HCT116 (cell line): ENCODE results near the gene RGS19. TPM values are rescaled to one million over a fixed set of nuclear protein-coding genes. Genes with fewer than 3 reads are reported as not detected.

Source experiments
- ATAC-seq: fragments of 200-7000 bp; cut with Tn5 transposase; 2 replicates; pipeline ENCODE4 v1.9.1; 2020; ENCODE audit warnings: mild to moderate bottlenecking, moderate library complexity
- BruUV-seq: library from RNA; stranded (reverse); fragments of 400-500 nt; replicated peaks from 2 replicates; lab custom pipeline; 2021; lab: Mats Ljungman, UMichigan
- CTCF ChIA-PET: fragments of 300-600 bp; sonication (Branson Sonifier 250); formaldehyde crosslinking; loops from one replicate; lab custom pipeline; 2021; ENCODE audit warnings: antibody characterized with exemption; lab: Charles Lee
- POLR2A ChIA-PET: fragments of 300-600, 350-600 bp; sonication (Branson Sonifier 250); formaldehyde crosslinking; loops from one replicate; lab custom pipeline; 2021; ENCODE audit warnings: antibody characterized with exemption; lab: Charles Lee
- RAD21 ChIA-PET, 2 experiments: fragments of 300-600 bp; sonication (Branson Sonifier 250); formaldehyde crosslinking; loops; one replicate each; lab custom pipeline; 2023; ENCODE audit warnings: low total read pairs in 2 of 2; ENCODE audit not compliant: uncharacterized antibody in 2 of 2, unreplicated experiment in 2 of 2, low non-redundant PET in 1 of 2; lab: Charles Lee
- DNase-seq: peaks from one replicate; pipeline ENCODE4 v3.0.0-alpha.2; 2010; ENCODE audit warnings: low read depth, low spot score
- H2AFZ ChIP-seq: fragments of 200-600 bp; shearing (Covaris generic), sonication (generic); 2 replicates; pipeline ENCODE4 v1.6.1; 2017; ENCODE audit warnings: low read depth, mixed run types, mixed read lengths, antibody characterized with exemption, low read length; ENCODE audit not compliant: poor library complexity, severe bottlenecking
- H3K27ac ChIP-seq: 2 replicates; pipeline ENCODE4 v1.5.1; 2012; ENCODE audit warnings: low read depth, low read length
- H3K27me3 ChIP-seq: fragments of 200-600 bp; sonication (generic); 2 replicates; pipeline ENCODE4 v1.6.1; 2016; ENCODE audit warnings: mixed run types, low read length, mixed read lengths; ENCODE audit not compliant: insufficient read depth
- H3K36me3 ChIP-seq, 2 experiments: fragments of 200-500 bp in 1 of 2; fragments of 200-600 bp in 1 of 2; sonication (Bioruptor generic) in 1 of 2; sonication (generic) in 1 of 2; 2 replicates each; pipeline versions ENCODE4 v1.5.1 to v1.6.1; 2014 to 2016; ENCODE audit warnings: low read length in 2 of 2, inconsistent platforms in 1 of 2, mixed read lengths in 1 of 2, mixed run types in 1 of 2; ENCODE audit not compliant: insufficient read depth in 2 of 2, control insufficient read depth in 1 of 2
- H3K4me1 ChIP-seq, 2 experiments: fragments of 200-600 bp in 1 of 2; sonication (generic) in 1 of 2; 2 replicates each; pipeline versions ENCODE4 v1.5.1 to v1.6.1; 2012 to 2017; ENCODE audit warnings: low read length in 2 of 2, inconsistent platforms in 1 of 2, mild to moderate bottlenecking in 1 of 2, mixed read lengths in 1 of 2, mixed run types in 1 of 2, moderate library complexity in 1 of 2; ENCODE audit not compliant: insufficient read depth in 2 of 2, control insufficient read depth in 1 of 2
- H3K4me2 ChIP-seq: fragments of 200-600 bp; sonication (generic); 2 replicates; pipeline ENCODE4 v1.6.1; 2017; ENCODE audit warnings: mixed run types, low read length, mixed read lengths
- H3K4me3 ChIP-seq, 2 experiments: fragments of 200-600 bp in 1 of 2; sonication (generic) in 1 of 2; replicated peaks in 1 of 2; 2 replicates each; pipeline ENCODE4 v1.5.1; 2011 to 2016; ENCODE audit warnings: low read length in 2 of 2, control low read depth in 1 of 2, low read depth in 1 of 2, mild to moderate bottlenecking in 1 of 2, mixed read lengths in 1 of 2, mixed run types in 1 of 2
- H3K79me2 ChIP-seq: fragments of 200-600 bp; sonication (generic); 2 replicates; pipeline ENCODE4 v1.6.1; 2017; ENCODE audit warnings: mild to moderate bottlenecking, mixed run types, low read length, moderate library complexity, mixed read lengths; ENCODE audit not compliant: insufficient read depth
- H3K9ac ChIP-seq: fragments of 200-600 bp; sonication (generic); 2 replicates; pipeline ENCODE4 v1.6.1; 2016; ENCODE audit warnings: low read length, mixed read lengths
- H3K9me2 ChIP-seq: fragments of 200-600 bp; sonication (generic), shearing (Covaris generic); 2 replicates; pipeline ENCODE4 v1.6.1; 2017; ENCODE audit warnings: mixed run types, mild to moderate bottlenecking, moderate library complexity; ENCODE audit not compliant: insufficient read depth
- H3K9me3 ChIP-seq, 2 experiments: fragments of 200-500 bp in 1 of 2; fragments of 200-600 bp in 1 of 2; sonication (Bioruptor generic) in 1 of 2; sonication (generic) in 1 of 2; 2 replicates each; pipeline ENCODE4 v1.6.1; 2014 to 2017; ENCODE audit warnings: low read length in 2 of 2, mixed read lengths in 2 of 2, inconsistent platforms in 1 of 2, low read depth in 1 of 2, mild to moderate bottlenecking in 1 of 2, mixed run types in 1 of 2, moderate library complexity in 1 of 2; ENCODE audit not compliant: control insufficient read depth in 1 of 2, insufficient read depth in 1 of 2
- H4K20me1 ChIP-seq: fragments of 200-600 bp; sonication (generic), shearing (Covaris generic); 2 replicates; pipeline ENCODE4 v1.6.1; 2017; ENCODE audit warnings: mixed run types, mild to moderate bottlenecking, moderate library complexity; ENCODE audit not compliant: insufficient read depth
- ATF3 ChIP-seq: IDR thresholded peaks from 2 replicates; pipeline ENCODE4 v1.6.1; 2012
- CBX3 ChIP-seq: IDR thresholded peaks from 2 replicates; pipeline ENCODE4 v1.6.1; 2012; ENCODE audit warnings: low read depth
- CEBPB ChIP-seq: IDR thresholded peaks from 2 replicates; pipeline ENCODE4 v1.6.1; 2012; ENCODE audit warnings: low read depth
- CTCF ChIP-seq, 3 experiments: fragments of 200-600 bp in 1 of 3; sonication (generic) in 1 of 3; IDR thresholded peaks in 2 of 3; conservative IDR thresholded peaks in 1 of 3; 2 replicates each; pipeline ENCODE4 v1.5.1; 2012 to 2017; ENCODE audit warnings: low read depth in 2 of 3, low read length in 2 of 3, antibody characterized with exemption in 1 of 3, borderline replicate concordance in 1 of 3, control low read depth in 1 of 3, mild to moderate bottlenecking in 1 of 3, mixed read lengths in 1 of 3, mixed run types in 1 of 3, moderate library complexity in 1 of 3; ENCODE audit not compliant: insufficient read depth in 1 of 3
- EGR1 ChIP-seq: IDR thresholded peaks from 2 replicates; pipeline ENCODE4 v1.6.1; 2012; ENCODE audit warnings: low read depth
- EZH2 ChIP-seq: fragments of 200-600 bp; sonication (generic); IDR thresholded peaks from 2 replicates; pipeline ENCODE4 v1.6.1; 2017; ENCODE audit warnings: antibody characterized with exemption, mixed run types
- EZH2phosphoT487 ChIP-seq: fragments of 200-600 bp; IDR thresholded peaks from 2 replicates; pipeline ENCODE4 v1.6.1; 2018; ENCODE audit warnings: antibody characterized with exemption, borderline replicate concordance
- JUND ChIP-seq: IDR thresholded peaks from 2 replicates; pipeline ENCODE4 v1.6.1; 2012
- MAX ChIP-seq: IDR thresholded peaks from 2 replicates; pipeline ENCODE4 v1.6.1; 2012
- POLR2A ChIP-seq: IDR thresholded peaks from 2 replicates; pipeline ENCODE4 v1.7.0; 2011; ENCODE audit warnings: borderline replicate concordance; ENCODE audit not compliant: insufficient read depth, insufficient read length; ENCODE audit errors: extremely low read depth
- POLR2AphosphoS5 ChIP-seq: IDR thresholded peaks from 2 replicates; pipeline ENCODE4 v1.6.1; 2011; ENCODE audit warnings: mild to moderate bottlenecking, low read depth, low read length, moderate library complexity
- RAD21 ChIP-seq: IDR thresholded peaks from 2 replicates; pipeline ENCODE4 v1.6.1; 2012; ENCODE audit warnings: low read depth, mild to moderate bottlenecking
- REST ChIP-seq: IDR thresholded peaks from 2 replicates; pipeline ENCODE4 v1.6.1; 2012; ENCODE audit warnings: low read depth
- SIN3A ChIP-seq: IDR thresholded peaks from 2 replicates; pipeline ENCODE4 v1.6.1; 2012; ENCODE audit warnings: low read depth
- SP1 ChIP-seq: IDR thresholded peaks from 2 replicates; pipeline ENCODE4 v1.6.1; 2012; ENCODE audit warnings: low read depth
- SRF ChIP-seq: IDR thresholded peaks from 2 replicates; pipeline ENCODE4 v1.6.1; 2012; ENCODE audit warnings: low read depth
- TCF7L2 ChIP-seq: IDR thresholded peaks from 2 replicates; pipeline ENCODE4 v1.7.0; 2011; ENCODE audit warnings: borderline replicate concordance, inconsistent platforms; ENCODE audit not compliant: insufficient read depth, insufficient read length; ENCODE audit errors: extremely low read depth
- YY1 ChIP-seq: IDR thresholded peaks from 2 replicates; pipeline ENCODE4 v1.6.1; 2011; ENCODE audit warnings: low read length, low read depth, moderate library complexity, mild to moderate bottlenecking; ENCODE audit not compliant: insufficient replicate concordance; ENCODE audit errors: extremely low read depth
- ZFX ChIP-seq: fragments of 450-650 bp; IDR thresholded peaks from 2 replicates; pipeline ENCODE4 v1.6.1; 2017
- intact Hi-C: fragments of 100-400 bp; cut with micrococcal nuclease; formaldehyde crosslinking; loops from 2 replicates; pipeline ENCODE4 v1.10.0; 2022
- total RNA-seq: library from RNA; stranded (reverse); gene quantifications from one replicate; pipeline ENCODE4 v1.2.1, GENCODE V29; 2021; ENCODE audit not compliant: unreplicated experiment

The RGS19 gene
- total RNA-seq, 1 experiment from 2014 or later = 21.4 TPM

GRCh38 chr20:64048402-64049044 is 30.8 kb downstream of the RGS19 start:
- peaks cover 27 to 34% of the 10 kb centered on the region in 2 experiments for H3K4me1 ChIP-seq
- H3K9me2 ChIP-seq = no peaks in the 10 kb centered on the region
- BruUV-seq = no TSS peak
- TF ChIP-seq SP1 (no peak), CTCF (IDR thresholded peaks at IDR 0.05 in 2 of 3, conservative IDR thresholded peaks at IDR 0.05 in 1 of 3; ENCODE audit: borderline replicate concordance in 1 of 3, insufficient read depth in 1 of 3, low read depth in 2 of 3, low read length in 2 of 3) (no peak), EGR1 (no peak), SRF (no peak), POLR2AphosphoS5 (no peak), REST (no peak), ZFX (no peak), EZH2 (no peak), CBX3 (no peak), JUND (no peak), RAD21 (no peak), SIN3A (no peak), MAX (no peak), POLR2A (no peak), CEBPB (no peak), TCF7L2 (no peak), YY1 (no peak), ATF3 (no peak), EZH2phosphoT487 (no peak)
- ChIA-PET POLR2A (no interaction called here), RAD21 (no interaction called here), CTCF (no interaction called here)
- no peak for DNase-seq
- H3K79me2 ChIP-seq = no peaks in the 10 kb centered on the region
- intact Hi-C loops = no loop called here
- H4K20me1 ChIP-seq = no peaks in the 10 kb centered on the region
- no peaks in the 10 kb centered on the region for H3K9me3 ChIP-seq
- no peak for ATAC-seq
- no peak overlapping the region for H2AFZ ChIP-seq
- H3K27me3 ChIP-seq = no peaks in the 10 kb centered on the region
- no peak overlapping the region for H3K4me2 ChIP-seq
- H3K36me3 ChIP-seq = no peaks in the 10 kb centered on the region
- H3K9ac ChIP-seq = no peak overlapping the region
- no peak overlapping the region for H3K27ac ChIP-seq
- H3K4me3 ChIP-seq = no peak overlapping the region
